ENCODE results near the gene PDZK1IP1.

DNA sequence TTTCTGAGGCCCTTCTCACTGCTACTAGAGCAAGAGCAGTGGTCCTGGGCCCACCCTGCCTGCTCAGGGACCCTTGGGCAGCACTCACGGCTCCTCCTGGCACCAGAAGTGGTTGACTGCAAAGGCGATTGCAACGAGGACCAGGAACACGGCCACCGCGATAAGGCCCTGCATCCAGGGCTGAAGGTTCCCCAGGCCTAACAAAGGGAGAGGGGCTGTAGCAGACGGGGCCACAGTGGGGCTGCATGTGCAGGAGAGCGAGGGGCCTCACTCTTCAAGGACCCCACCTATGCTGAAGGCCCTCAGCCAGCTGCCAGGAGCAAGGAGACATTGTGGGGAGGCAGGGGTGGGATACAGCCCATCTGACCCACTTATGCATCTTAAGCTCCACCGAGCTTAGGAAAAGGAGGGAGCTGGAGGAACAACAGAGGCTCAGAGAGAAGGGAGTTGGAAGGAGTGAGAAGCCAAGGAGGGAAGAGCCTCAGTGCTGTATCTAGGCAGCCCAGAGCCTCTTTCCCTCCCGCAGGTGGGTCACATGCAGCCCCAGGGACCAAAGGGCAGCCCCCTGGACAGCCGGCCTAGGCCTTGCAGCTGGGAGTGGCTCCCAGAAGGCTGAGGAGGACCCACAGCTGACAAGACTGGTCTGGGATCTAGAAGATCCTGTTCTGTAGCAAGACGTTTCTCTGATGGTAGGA lies 2.5 kb downstream of the PDZK1IP1 start:
- TF ChIP-seq GABPA (IDR thresholded peaks at IDR 0.05 in 1 of 2, conservative IDR thresholded peaks at IDR 0.05 in 1 of 2) (no peak), FOXA1 (IDR thresholded peaks at IDR 0.05) (no peak), TAF1 (conservative IDR thresholded peaks at IDR 0.05) (no peak), YY1 (IDR thresholded peaks at IDR 0.05) (no peak), RAD21 (IDR thresholded peaks at IDR 0.05) (no peak), FOXA2 (IDR thresholded peaks at IDR 0.05) (no peak), SP1 (IDR thresholded peaks at IDR 0.05) (no peak)
- TF ChIP-seq, protein P1, sequence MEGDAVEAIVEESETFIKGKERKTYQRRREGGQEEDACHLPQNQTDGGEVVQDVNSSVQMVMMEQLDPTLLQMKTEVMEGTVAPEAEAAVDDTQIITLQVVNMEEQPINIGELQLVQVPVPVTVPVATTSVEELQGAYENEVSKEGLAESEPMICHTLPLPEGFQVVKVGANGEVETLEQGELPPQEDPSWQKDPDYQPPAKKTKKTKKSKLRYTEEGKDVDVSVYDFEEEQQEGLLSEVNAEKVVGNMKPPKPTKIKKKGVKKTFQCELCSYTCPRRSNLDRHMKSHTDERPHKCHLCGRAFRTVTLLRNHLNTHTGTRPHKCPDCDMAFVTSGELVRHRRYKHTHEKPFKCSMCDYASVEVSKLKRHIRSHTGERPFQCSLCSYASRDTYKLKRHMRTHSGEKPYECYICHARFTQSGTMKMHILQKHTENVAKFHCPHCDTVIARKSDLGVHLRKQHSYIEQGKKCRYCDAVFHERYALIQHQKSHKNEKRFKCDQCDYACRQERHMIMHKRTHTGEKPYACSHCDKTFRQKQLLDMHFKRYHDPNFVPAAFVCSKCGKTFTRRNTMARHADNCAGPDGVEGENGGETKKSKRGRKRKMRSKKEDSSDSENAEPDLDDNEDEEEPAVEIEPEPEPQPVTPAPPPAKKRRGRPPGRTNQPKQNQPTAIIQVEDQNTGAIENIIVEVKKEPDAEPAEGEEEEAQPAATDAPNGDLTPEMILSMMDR (IDR thresholded peaks at IDR 0.05; ENCODE audit: low read depth, low read length, missing input control): no peak
- TF ChIP-seq, protein P2, sequence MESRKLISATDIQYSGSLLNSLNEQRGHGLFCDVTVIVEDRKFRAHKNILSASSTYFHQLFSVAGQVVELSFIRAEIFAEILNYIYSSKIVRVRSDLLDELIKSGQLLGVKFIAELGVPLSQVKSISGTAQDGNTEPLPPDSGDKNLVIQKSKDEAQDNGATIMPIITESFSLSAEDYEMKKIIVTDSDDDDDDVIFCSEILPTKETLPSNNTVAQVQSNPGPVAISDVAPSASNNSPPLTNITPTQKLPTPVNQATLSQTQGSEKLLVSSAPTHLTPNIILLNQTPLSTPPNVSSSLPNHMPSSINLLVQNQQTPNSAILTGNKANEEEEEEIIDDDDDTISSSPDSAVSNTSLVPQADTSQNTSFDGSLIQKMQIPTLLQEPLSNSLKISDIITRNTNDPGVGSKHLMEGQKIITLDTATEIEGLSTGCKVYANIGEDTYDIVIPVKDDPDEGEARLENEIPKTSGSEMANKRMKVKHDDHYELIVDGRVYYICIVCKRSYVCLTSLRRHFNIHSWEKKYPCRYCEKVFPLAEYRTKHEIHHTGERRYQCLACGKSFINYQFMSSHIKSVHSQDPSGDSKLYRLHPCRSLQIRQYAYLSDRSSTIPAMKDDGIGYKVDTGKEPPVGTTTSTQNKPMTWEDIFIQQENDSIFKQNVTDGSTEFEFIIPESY (IDR thresholded peaks at IDR 0.05): no peak
- TF ChIP-seq, protein P3, sequence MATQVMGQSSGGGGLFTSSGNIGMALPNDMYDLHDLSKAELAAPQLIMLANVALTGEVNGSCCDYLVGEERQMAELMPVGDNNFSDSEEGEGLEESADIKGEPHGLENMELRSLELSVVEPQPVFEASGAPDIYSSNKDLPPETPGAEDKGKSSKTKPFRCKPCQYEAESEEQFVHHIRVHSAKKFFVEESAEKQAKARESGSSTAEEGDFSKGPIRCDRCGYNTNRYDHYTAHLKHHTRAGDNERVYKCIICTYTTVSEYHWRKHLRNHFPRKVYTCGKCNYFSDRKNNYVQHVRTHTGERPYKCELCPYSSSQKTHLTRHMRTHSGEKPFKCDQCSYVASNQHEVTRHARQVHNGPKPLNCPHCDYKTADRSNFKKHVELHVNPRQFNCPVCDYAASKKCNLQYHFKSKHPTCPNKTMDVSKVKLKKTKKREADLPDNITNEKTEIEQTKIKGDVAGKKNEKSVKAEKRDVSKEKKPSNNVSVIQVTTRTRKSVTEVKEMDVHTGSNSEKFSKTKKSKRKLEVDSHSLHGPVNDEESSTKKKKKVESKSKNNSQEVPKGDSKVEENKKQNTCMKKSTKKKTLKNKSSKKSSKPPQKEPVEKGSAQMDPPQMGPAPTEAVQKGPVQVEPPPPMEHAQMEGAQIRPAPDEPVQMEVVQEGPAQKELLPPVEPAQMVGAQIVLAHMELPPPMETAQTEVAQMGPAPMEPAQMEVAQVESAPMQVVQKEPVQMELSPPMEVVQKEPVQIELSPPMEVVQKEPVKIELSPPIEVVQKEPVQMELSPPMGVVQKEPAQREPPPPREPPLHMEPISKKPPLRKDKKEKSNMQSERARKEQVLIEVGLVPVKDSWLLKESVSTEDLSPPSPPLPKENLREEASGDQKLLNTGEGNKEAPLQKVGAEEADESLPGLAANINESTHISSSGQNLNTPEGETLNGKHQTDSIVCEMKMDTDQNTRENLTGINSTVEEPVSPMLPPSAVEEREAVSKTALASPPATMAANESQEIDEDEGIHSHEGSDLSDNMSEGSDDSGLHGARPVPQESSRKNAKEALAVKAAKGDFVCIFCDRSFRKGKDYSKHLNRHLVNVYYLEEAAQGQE (IDR thresholded peaks at IDR 0.05): no peak
- TF ChIP-seq, protein P4, sequence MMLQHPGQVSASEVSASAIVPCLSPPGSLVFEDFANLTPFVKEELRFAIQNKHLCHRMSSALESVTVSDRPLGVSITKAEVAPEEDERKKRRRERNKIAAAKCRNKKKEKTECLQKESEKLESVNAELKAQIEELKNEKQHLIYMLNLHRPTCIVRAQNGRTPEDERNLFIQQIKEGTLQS (IDR thresholded peaks at IDR 0.05): no peak
- TF ChIP-seq, protein P5, sequence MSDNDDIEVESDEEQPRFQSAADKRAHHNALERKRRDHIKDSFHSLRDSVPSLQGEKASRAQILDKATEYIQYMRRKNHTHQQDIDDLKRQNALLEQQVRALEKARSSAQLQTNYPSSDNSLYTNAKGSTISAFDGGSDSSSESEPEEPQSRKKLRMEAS (IDR thresholded peaks at IDR 0.05): no peak
